Nephron (organoid): ENCODE measurements around the gene ZNF407.

Source experiments
- H3K27ac Mint-ChIP-seq, 3 experiments: 2 replicates each; pipeline ENCODE4 v1.8.0; 2020; ENCODE audit warnings: mixed read lengths in 3 of 3, mild to moderate bottlenecking in 2 of 3, moderate library complexity in 1 of 3
- H3K27me3 Mint-ChIP-seq: 2 replicates; pipeline ENCODE4 v1.8.0; 2021; ENCODE audit warnings: low read depth, mild to moderate bottlenecking, moderate library complexity, mixed read lengths
- H3K36me3 Mint-ChIP-seq: 2 replicates; pipeline ENCODE4 v1.8.0; 2020; ENCODE audit warnings: low read depth, mixed read lengths
- H3K4me1 Mint-ChIP-seq: 2 replicates; pipeline ENCODE4 v1.8.0; 2020; ENCODE audit warnings: mixed read lengths
- H3K4me3 Mint-ChIP-seq, 3 experiments: 2 replicates each; pipeline ENCODE4 v1.8.0; 2020; ENCODE audit warnings: mild to moderate bottlenecking in 3 of 3, mixed read lengths in 3 of 3, moderate library complexity in 2 of 3
- H3K9me3 Mint-ChIP-seq: 2 replicates; pipeline ENCODE4 v1.8.0; 2020; ENCODE audit warnings: mixed read lengths
- TF ChIP-seq, protein P1 (sequence below), 3 experiments: fragments of 200-600 bp; sonication (generic); IDR thresholded peaks; one replicate each; pipeline ENCODE4 v1.5.0; 2021; ENCODE audit warnings: antibody characterized with exemption in 3 of 3; ENCODE audit not compliant: unreplicated experiment in 3 of 3

Gene ZNF407

GRCh38 chr18:74803769-74804168 is 206.1 kb downstream of the ZNF407 start:
- no peaks in the 10 kb centered on the region for H3K36me3 Mint-ChIP-seq
- H3K27ac Mint-ChIP-seq = peak overlapping the region; percentile 23 to 47 (median 30)
- TF ChIP-seq, protein P1, sequence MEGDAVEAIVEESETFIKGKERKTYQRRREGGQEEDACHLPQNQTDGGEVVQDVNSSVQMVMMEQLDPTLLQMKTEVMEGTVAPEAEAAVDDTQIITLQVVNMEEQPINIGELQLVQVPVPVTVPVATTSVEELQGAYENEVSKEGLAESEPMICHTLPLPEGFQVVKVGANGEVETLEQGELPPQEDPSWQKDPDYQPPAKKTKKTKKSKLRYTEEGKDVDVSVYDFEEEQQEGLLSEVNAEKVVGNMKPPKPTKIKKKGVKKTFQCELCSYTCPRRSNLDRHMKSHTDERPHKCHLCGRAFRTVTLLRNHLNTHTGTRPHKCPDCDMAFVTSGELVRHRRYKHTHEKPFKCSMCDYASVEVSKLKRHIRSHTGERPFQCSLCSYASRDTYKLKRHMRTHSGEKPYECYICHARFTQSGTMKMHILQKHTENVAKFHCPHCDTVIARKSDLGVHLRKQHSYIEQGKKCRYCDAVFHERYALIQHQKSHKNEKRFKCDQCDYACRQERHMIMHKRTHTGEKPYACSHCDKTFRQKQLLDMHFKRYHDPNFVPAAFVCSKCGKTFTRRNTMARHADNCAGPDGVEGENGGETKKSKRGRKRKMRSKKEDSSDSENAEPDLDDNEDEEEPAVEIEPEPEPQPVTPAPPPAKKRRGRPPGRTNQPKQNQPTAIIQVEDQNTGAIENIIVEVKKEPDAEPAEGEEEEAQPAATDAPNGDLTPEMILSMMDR (IDR thresholded peaks at IDR 0.05; ENCODE audit: unreplicated experiment in 3 of 3) = no peak
- H3K27me3 Mint-ChIP-seq = no peaks in the 10 kb centered on the region
- H3K4me3 Mint-ChIP-seq = peak overlapping the region in 2 of 3 experiments; percentile 39 to 58
- H3K4me1 Mint-ChIP-seq = peaks cover 17% of the 10 kb centered on the region
- no peaks in the 10 kb centered on the region for H3K9me3 Mint-ChIP-seq

DNA sequence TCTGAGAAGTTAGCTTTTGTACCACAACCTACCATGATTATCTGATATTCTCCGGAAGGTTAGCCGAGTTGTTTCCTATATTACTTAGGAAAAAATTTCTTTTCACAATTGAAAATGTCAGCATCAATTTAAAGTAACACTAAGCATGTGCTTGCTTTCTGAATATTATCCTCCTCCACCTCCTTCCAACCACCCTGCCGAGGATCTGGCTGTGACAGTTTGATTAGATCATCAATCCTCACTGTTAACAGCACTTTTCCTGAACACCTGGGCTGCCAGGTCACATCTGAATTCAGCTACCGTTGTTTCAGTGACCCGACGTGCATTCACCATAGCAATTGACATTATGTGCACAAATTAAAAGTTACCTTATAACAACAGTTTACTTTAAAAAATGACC is 207.0 kb downstream of the ZNF407 start:
- H3K27me3 Mint-ChIP-seq = no peaks in the 10 kb centered on the region
- H3K9me3 Mint-ChIP-seq = no peaks in the 10 kb centered on the region
- TF ChIP-seq, protein P1 (IDR thresholded peaks at IDR 0.05; ENCODE audit: unreplicated experiment in 3 of 3) = no peak

GRCh38 chr18:74806073-74806472 is 208.4 kb downstream of the ZNF407 start:
- Mint-ChIP-seq H3K9me3 (no peaks in the 10 kb centered on the region), H3K27ac (no peak overlapping the region), H3K4me3 (no peak overlapping the region), H3K27me3 (no peaks in the 10 kb centered on the region), H3K4me1 (peaks cover 17% of the 10 kb centered on the region), H3K36me3 (no peaks in the 10 kb centered on the region)
- TF ChIP-seq, protein P1 (IDR thresholded peaks at IDR 0.05; ENCODE audit: unreplicated experiment in 3 of 3) = no peak

More for the DNA sequence above, 207.0 kb downstream of the ZNF407 start:
- Mint-ChIP-seq H3K36me3 (no peaks in the 10 kb centered on the region), H3K27ac (no peak overlapping the region), H3K4me1 (peaks cover 17% of the 10 kb centered on the region), H3K4me3 (no peak overlapping the region)

DNA sequence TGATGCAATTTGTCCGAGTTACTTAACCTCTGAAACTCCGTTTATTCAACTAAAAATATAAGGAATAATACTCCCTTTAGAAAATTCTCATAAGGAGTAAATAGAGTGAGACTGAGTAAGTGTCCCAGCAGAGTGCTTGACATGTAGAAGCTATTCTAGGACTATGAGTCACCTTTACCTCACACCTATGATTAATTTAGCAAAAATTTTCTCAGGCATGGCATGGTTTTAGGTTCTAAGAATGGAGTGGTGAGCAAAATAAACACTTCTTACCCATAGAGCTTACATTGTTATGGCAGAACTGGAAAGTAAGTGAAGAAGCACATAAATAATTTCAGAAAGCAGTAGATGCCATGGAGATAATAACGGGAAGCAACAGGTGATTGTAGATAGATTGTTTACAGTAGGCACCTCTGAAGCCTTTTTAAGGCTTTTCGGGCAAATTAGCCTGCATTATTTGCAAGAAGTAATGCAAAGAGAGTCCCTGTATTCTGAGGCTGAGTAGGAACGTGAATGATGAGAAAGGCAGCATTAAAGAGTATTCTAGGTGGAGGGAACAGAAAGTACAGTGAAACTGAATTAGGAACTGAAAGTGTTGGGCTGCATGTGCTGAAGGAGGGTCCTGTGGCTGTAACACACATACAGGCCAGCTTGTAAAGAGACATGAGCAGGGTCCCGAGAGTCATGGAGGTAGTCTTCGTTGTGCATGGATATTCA is 209.2 kb downstream of the ZNF407 start:
- Mint-ChIP-seq H3K4me3 (no peak overlapping the region), H3K4me1 (peaks cover 17% of the 10 kb centered on the region), H3K27me3 (no peaks in the 10 kb centered on the region), H3K36me3 (no peaks in the 10 kb centered on the region), H3K9me3 (no peaks in the 10 kb centered on the region), H3K27ac (no peak overlapping the region)
- TF ChIP-seq, protein P1 (IDR thresholded peaks at IDR 0.05; ENCODE audit: unreplicated experiment in 3 of 3) = no peak

DNA sequence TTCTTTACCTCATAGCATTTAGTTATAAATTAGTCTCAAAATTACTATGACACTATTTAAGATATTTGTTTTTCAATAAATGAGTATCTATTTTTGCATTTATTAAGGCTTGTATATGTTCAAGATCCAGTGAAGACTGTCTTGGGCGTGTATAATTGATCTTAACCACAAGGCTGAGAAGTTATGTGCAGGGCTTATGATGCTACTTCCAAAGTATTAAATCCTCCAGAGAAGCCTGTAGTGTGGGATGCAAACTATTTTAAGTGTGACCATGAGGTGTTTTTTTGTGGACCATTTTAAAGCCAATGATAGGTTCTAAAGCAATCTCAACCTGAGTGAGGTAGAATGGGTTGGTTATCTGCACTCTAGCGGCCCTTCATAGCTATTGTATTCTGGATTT is 219.9 kb downstream of the ZNF407 start:
- Mint-ChIP-seq H3K4me3 (no peak overlapping the region), H3K27me3 (no peaks in the 10 kb centered on the region), H3K36me3 (peaks cover 8% of the 10 kb centered on the region)

More for the DNA sequence above, 219.9 kb downstream of the ZNF407 start:
- no peaks in the 10 kb centered on the region for H3K4me1 Mint-ChIP-seq
- H3K9me3 Mint-ChIP-seq = peaks cover 6% of the 10 kb centered on the region
- TF ChIP-seq, protein P1 (IDR thresholded peaks at IDR 0.05; ENCODE audit: unreplicated experiment in 3 of 3) = no peak
- H3K27ac Mint-ChIP-seq = no peak overlapping the region
